HG03095 (cell line): Measurements from ENCODE around the gene PLA1A.
"Not testable (repeated sequence)": the region's sequence is repeated elsewhere in the genome, so short reads cannot be mapped to it uniquely, and the experiment has no call there.

Source experiments
- ATAC-seq: cut with Tn5 transposase; IDR thresholded peaks from one replicate; pipeline ENCODE4 v1.9.1; 2021; ENCODE audit warnings: moderate library complexity; ENCODE audit not compliant: unreplicated experiment

Gene PLA1A

DNA sequence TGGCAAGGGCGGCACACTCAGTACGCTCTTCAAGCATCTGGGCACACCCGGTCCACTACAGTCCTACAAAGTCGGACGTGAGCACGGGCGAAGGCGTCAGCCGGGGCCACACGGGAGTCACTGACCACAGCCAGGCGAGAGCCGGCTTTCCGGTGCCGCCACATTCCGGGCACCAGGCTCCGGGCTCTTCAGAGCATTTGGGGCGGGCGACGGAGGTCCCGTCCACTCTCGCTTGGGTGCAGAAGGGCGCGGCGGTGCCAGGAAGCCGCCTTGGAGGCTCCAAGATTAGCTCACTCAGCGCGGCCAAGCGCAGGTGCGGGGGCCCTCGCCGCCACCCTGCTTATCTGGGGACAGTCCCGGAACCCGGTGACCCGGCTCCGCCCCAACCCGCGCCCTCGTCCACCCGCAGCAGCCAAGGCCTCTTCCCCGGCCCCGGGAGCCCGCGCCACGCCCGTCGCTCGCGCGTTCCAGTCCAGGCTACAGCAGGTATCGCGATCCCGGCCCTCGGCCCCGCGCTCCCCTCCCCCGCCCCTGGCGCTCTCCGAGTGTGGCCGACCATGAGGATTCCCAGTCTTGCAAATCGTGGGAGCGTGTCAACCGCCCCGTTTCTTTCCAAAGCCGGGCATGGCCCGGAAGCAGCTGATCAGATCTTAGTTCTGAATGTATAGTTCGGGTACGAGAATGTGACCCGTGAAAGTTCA lies 18.2 kb upstream of the PLA1A start, which contains the start of gene ADPRH:
ADPRH (plus strand) TSS at position 127 of the 701 bp plus-strand sequence. CDS start 2,678 bp downstream, outside the sequence.
- peak; percentile 61 for ATAC-seq

GRCh38 chr3:119580067-119580760 lies 17.5 kb upstream of the PLA1A start:
- ATAC-seq, result peak; percentile 58

GRCh38 chr3:119582178-119582577 lies 15.5 kb upstream of the PLA1A start:
- peak; percentile 40 for ATAC-seq

- ATAC-seq, result no peak
Observed at GRCh38 chr3:119585208-119585607, 12.5 kb upstream of the PLA1A start.

- ATAC-seq, result no peak
Observed at GRCh38 chr3:119585856-119586570, 11.7 kb upstream of the PLA1A start.

DNA sequence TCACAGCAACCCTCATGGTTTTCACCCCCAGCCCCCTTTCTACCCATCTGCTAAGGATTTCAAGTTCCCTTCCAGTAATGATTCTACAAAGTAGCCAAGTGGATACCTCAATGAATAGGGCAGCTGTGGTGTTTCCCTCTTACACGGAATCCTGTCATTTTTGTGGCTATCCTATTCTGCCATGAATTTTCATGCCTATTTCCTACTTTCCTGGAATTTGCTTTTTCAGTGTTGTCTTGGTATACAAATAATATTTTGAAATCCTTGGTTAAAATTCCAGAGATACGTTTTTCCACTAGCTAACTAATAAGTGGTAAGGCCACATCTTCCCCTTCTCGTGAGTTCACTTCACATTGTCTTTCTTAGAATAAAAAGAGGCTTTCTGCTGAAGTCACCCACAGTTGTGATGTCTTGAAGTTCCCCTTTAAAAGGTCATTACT lies 10.9 kb upstream of the PLA1A start:
- no peak for ATAC-seq

- no peak for ATAC-seq
Observed at GRCh38 chr3:119588112-119588511, 9.6 kb upstream of the PLA1A start.

GRCh38 chr3:119589102-119589773 lies 8.4 kb upstream of the PLA1A start:
- ATAC-seq, result no peak

GRCh38 chr3:119590706-119591105 lies 7.0 kb upstream of the PLA1A start:
- ATAC-seq, result no peak

DNA sequence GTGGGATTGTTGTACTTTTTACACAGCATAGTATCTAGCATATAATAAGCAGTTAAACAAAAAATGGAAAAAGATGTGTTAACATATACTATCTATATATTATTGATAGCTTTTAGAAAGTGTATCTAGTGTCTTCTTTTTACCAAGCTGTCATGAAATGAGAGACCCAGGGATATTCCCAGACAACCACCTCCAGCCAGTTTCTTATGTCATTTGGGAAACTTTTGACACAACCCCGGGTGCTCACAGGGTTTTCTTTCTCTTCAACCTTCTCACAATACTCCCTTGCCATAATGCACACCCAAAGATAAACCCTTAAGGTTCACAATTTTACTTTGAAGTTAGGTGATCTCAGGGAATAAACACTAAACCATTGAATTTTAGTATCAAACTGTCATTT lies 4.8 kb upstream of the PLA1A start:
- ATAC-seq, result no peak

- ATAC-seq, result no peak
Observed at GRCh38 chr3:119594066-119594465, 3.6 kb upstream of the PLA1A start.

DNA sequence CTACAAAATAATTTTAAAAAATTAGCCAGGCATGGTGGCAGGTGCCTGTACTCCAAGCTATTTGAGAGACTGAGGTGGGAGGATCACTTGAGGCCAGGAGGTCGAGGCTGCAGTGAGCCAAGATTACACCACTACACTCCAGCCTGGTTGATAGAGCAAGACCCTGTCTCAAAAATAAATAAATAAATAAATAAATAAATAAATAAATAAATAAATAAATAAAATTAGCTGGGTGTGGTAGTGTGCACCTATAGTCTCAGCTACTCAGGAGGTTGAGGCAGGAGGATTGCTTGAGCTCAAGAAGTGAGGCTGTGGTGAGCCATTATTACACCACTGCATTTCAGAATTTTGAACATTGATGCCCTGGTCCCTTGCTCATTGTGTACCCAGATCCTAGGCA lies 2.8 kb upstream of the PLA1A start:
- ATAC-seq, result not testable (repeated sequence)

DNA sequence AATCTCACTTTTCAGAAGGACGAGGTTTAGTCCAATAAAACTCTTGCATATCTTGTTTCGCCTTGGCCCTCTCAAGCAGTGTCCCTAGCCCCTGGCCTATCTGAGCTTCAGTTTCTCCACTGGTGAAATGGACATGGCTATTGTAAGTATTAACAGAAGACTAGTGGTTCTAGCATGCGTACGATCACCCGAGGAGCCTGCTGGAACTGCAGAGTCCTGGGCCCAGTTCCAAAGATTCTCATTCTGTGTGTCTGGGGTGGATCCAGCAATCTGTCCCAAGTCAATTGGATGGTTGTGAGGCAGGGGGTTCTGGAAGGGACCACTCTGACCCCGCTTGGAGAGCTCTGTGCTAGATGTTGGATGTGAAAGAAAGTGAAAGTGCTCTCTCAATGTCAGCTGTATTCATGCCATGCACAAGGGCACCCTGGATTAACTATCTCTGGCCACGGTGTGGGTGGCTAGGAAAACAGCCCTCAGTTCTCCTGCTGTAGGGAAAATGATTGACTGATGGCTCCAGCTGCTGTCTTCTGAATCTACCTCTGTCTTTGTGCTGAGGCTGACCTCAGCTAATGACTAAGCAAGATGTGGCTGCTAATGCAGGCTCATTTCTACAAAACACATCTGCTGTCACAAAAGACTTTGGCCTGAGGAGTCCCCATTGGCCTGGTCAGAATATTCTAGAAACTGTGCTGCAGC lies 1.9 kb upstream of the PLA1A start:
- no peak for ATAC-seq

GRCh38 chr3:119596398-119596797 lies 1.3 kb upstream of the PLA1A start:
- ATAC-seq, result no peak

- peak; percentile 53 for ATAC-seq
Observed at GRCh38 chr3:119598410-119599098, 869 bp downstream of the PLA1A start.

- ATAC-seq, result no peak
Observed at GRCh38 chr3:119599558-119600174, 2.0 kb downstream of the PLA1A start.

DNA sequence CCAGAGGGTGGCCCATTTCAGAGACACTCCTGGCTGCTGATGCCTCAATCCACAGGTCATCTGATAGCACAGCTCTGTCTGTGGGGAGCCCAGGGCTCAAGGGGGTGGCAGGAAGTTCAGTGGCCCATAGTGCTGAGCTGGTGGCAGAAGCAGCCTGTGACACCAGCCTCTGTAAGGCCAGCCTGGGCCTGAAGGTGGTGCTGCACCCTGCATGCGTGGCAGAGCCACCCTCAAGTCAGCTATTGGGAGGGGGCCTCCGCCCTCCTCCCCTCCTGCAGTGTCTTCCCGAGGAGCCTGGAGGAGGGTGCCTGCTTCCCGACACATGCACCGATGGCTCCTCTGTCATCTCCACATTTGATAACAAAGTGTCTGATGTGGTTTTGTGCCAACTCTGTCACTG lies 3.0 kb downstream of the PLA1A start:
- peak; percentile 60 for ATAC-seq

DNA sequence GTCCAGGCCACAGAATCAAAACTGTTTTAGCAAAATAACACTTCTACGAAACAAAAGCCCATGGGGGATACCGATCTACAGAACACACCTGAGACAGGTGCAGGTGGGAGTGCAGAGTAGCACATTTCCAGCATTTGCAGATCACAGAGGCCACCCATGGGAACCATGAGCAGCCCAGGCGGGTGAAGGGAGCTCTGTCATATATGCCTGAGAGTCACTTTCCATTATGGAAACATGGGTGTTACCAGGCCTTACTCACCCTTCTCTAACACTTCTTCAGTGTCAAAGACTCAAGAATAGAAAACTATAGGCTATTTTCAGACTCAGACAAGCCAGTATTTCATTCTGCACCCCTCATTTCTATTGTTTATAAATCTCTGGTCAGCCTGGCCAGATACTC lies 3.5 kb downstream of the PLA1A start:
- ATAC-seq, result no peak

GRCh38 chr3:119602676-119603075 lies 5.0 kb downstream of the PLA1A start:
- ATAC-seq, result no peak

- no peak for ATAC-seq
Observed at GRCh38 chr3:119604878-119605277, 7.2 kb downstream of the PLA1A start.
